Endothelial cell of umbilical vein (primary cell): ENCODE results near the gene ZZZ3. TPM values are rescaled to one million over a fixed set of nuclear protein-coding genes. Genes with fewer than 3 reads are reported as not detected.

Experiments
- BruUV-seq: library from RNA; stranded (reverse); fragments of 400-500 nt; replicated peaks from 2 replicates; lab custom pipeline; 2021; lab: Mats Ljungman, UMichigan
- CTCF ChIA-PET: fragments of 300-600, 350-600 bp; sonication (Branson Sonifier 250); formaldehyde crosslinking; loops from one replicate; lab custom pipeline; 2021; ENCODE audit warnings: antibody characterized with exemption, inconsistent platforms; lab: Charles Lee
- POLR2A ChIA-PET: fragments of 300-600, 350-600 bp; sonication (Branson Sonifier 250); formaldehyde crosslinking; loops from one replicate; lab custom pipeline; 2021; ENCODE audit warnings: antibody characterized with exemption, inconsistent platforms; lab: Charles Lee
- DNase-seq: peaks from one replicate; pipeline ENCODE4 v3.0.0-alpha.2; 2011; ENCODE audit warnings: low read depth, low spot score
- FAIRE-seq: peaks from 2 replicates; lab custom pipeline; 2011; peaks lifted over from hg19 to GRCh38; lab: Jason Lieb, UNC
- H2AFZ ChIP-seq: 2 replicates; pipeline ENCODE4 v1.6.0; 2012; ENCODE audit warnings: low read depth, low read length, control low read depth, inconsistent platforms
- H3K27ac ChIP-seq: 2 replicates; pipeline ENCODE4 v1.5.1; 2011; ENCODE audit warnings: low read depth, mild to moderate bottlenecking, control low read depth, low read length, moderate library complexity; ENCODE audit not compliant: insufficient read depth
- H3K27me3 ChIP-seq, 2 experiments: 2 replicates each; pipeline versions ENCODE4 v1.6.0 to v1.6.1; 2011; ENCODE audit warnings: low read length in 2 of 2, mixed read lengths in 1 of 2; ENCODE audit not compliant: control insufficient read depth in 2 of 2, insufficient read depth in 2 of 2
- H3K36me3 ChIP-seq, 2 experiments: 2 replicates in 1 of 2; 3 replicates in 1 of 2; pipeline ENCODE4 v1.5.1; 2011; ENCODE audit warnings: low read length in 2 of 2, mild to moderate bottlenecking in 1 of 2, moderate library complexity in 1 of 2; ENCODE audit not compliant: control insufficient read depth in 2 of 2, insufficient read depth in 2 of 2; ENCODE audit errors: extremely low read depth in 1 of 2
- H3K4me1 ChIP-seq: 3 replicates; pipeline ENCODE4 v1.5.1; 2011; ENCODE audit warnings: mild to moderate bottlenecking, low read length; ENCODE audit not compliant: control insufficient read depth, insufficient read depth; ENCODE audit errors: extremely low read depth
- H3K4me2 ChIP-seq: 2 replicates; pipeline ENCODE4 v1.6.1; 2011; ENCODE audit warnings: low read length, control low read depth, mixed read lengths; ENCODE audit not compliant: insufficient read depth
- H3K4me3 ChIP-seq, 3 experiments: fragments of 200-600 bp in 1 of 3; sonication (generic), shearing (Covaris generic) in 1 of 3; replicated peaks in 1 of 3; 2 replicates each; pipeline ENCODE4 v1.5.1; 2011 to 2016; ENCODE audit warnings: control low read depth in 3 of 3, low read length in 3 of 3, mild to moderate bottlenecking in 2 of 3, inconsistent platforms in 1 of 3, low read depth in 1 of 3, moderate library complexity in 1 of 3; ENCODE audit not compliant: insufficient read depth in 1 of 3
- H3K79me2 ChIP-seq: 2 replicates; pipeline ENCODE4 v1.6.0; 2012; ENCODE audit warnings: low read length, inconsistent platforms; ENCODE audit not compliant: control insufficient read depth, insufficient read depth
- H3K9ac ChIP-seq: replicated peaks from 2 replicates; pipeline ENCODE3; 2011; ENCODE audit warnings: low read length, control low read depth; ENCODE audit not compliant: insufficient read depth; ENCODE audit errors: extremely low read depth
- H3K9me1 ChIP-seq: replicated peaks from 3 replicates; pipeline ENCODE4 v1.6.0; 2011; ENCODE audit warnings: mild to moderate bottlenecking, low read length; ENCODE audit not compliant: control insufficient read depth, insufficient read depth; ENCODE audit errors: extremely low read depth
- H3K9me3 ChIP-seq: replicated peaks from 2 replicates; pipeline ENCODE4 v1.5.1; 2012; ENCODE audit warnings: low read length, inconsistent platforms; ENCODE audit not compliant: control insufficient read depth, insufficient read depth
- H4K20me1 ChIP-seq: replicated peaks from 2 replicates; pipeline ENCODE3; 2011; ENCODE audit warnings: mild to moderate bottlenecking, low read length; ENCODE audit not compliant: control insufficient read depth, insufficient read depth; ENCODE audit errors: extremely low read depth
- CTCF ChIP-seq, 2 donors: IDR thresholded peaks; 1 replicate in 1 of 2; 2 replicates in 1 of 2; pipeline ENCODE4 v1.5.1; 2011; ENCODE audit warnings: low read length in 2 of 2, mild to moderate bottlenecking in 2 of 2, moderate library complexity in 2 of 2, control low read depth in 1 of 2, inconsistent platforms in 1 of 2, low read depth in 1 of 2; ENCODE audit not compliant: insufficient read depth in 1 of 2; ENCODE audit errors: extremely low read depth in 1 of 2
- EZH2 ChIP-seq: IDR thresholded peaks from 2 replicates; pipeline ENCODE4 v1.6.1; 2012; ENCODE audit warnings: borderline replicate concordance, low read depth, mild to moderate bottlenecking, moderate library complexity, low read length, inconsistent platforms; ENCODE audit not compliant: severe bottlenecking
- FOS ChIP-seq: IDR thresholded peaks from 2 replicates; pipeline ENCODE4 v1.6.1; 2011; ENCODE audit warnings: mild to moderate bottlenecking, low read length, moderate library complexity, borderline replicate concordance; ENCODE audit not compliant: insufficient read depth
- GATA2 ChIP-seq: IDR thresholded peaks from 2 replicates; pipeline ENCODE4 v1.7.0; 2011; ENCODE audit warnings: low read depth, mild to moderate bottlenecking, moderate library complexity, mixed read lengths, low read length; ENCODE audit not compliant: insufficient read length, insufficient read depth
- JUN ChIP-seq: IDR thresholded peaks from 2 replicates; pipeline ENCODE4 v1.6.1; 2011; ENCODE audit warnings: borderline replicate concordance, low read depth; ENCODE audit not compliant: insufficient read length, insufficient read depth
- MYC ChIP-seq: IDR thresholded peaks from one replicate; pipeline ENCODE4 v1.6.1; 2011; ENCODE audit warnings: mild to moderate bottlenecking, low read depth, low read length
- POLR2A ChIP-seq: IDR thresholded peaks from 2 replicates; pipeline ENCODE4 v1.6.1; 2012; ENCODE audit warnings: low read depth, mild to moderate bottlenecking, control low read depth, low read length
- POLR2AphosphoS5 ChIP-seq: IDR thresholded peaks from 2 replicates; pipeline ENCODE4 v1.6.1; 2012; ENCODE audit warnings: low read depth, mild to moderate bottlenecking, control low read depth, low read length, moderate library complexity; ENCODE audit not compliant: insufficient read depth
- dilution Hi-C: fragments of 300-500 bp; cut with MboI; formaldehyde crosslinking; loops from one replicate; pipeline ENCODE4 v1.15.0; 2019; ENCODE audit warnings: low sequenced_read_pairs; ENCODE audit not compliant: extremely low pct_ligation_motif_present
- intact Hi-C: fragments of 100-400 bp; cut with micrococcal nuclease; formaldehyde crosslinking; loops from one replicate; pipeline ENCODE4 v1.10.0; 2022
- polyA plus RNA-seq, 4 experiments: library from polyadenylated mRNA; depleted of rRNA in 3 of 4; stranded (reverse) in 3 of 4; unstranded in 1 of 4; fragments of >200 nt; gene quantifications; 2 replicates each; pipeline versions ENCODE4 v1.2.1 to v1.2.3, GENCODE V29; 2011 to 2012; ENCODE audit warnings: missing spikeins in 1 of 4
- total RNA-seq: library from RNA; stranded (reverse); gene quantifications from 2 replicates; pipeline ENCODE4 v1.2.3, GENCODE V29; 2021
- TF ChIP-seq, protein P1 (sequence below): IDR thresholded peaks from 2 replicates; pipeline ENCODE4 v1.6.1; 2011; ENCODE audit not compliant: insufficient read depth, insufficient read length

Gene ZZZ3
- total and polyA plus RNA-seq, 2 donors (not counting 3 experiments of a cell fraction or from before 2014, with no cell fraction given): 13.1 to 54.3 TPM

GRCh38 chr1:77673030-77673429 lies 9.4 kb downstream of the ZZZ3 start:
- Histone ChIP-seq H2AFZ (no peak overlapping the region), H3K4me1 (peaks cover 4% of the 10 kb centered on the region), H3K9me1 (peaks cover 2% of the 10 kb centered on the region), H4K20me1 (peaks cover 10% of the 10 kb centered on the region), H3K9me3 (no peaks in the 10 kb centered on the region), H3K4me2 (no peak overlapping the region), H3K9ac (no peak overlapping the region), H3K4me3 (no peak overlapping the region), H3K36me3 (no peaks in the 10 kb centered on the region), H3K79me2 (peaks cover 100% of the 10 kb centered on the region), H3K27ac (no peak overlapping the region), H3K27me3 (no peaks in the 10 kb centered on the region)
- BruUV-seq: no TSS peak
- CTCF ChIA-PET: no interaction called here
- TF ChIP-seq, protein P1, sequence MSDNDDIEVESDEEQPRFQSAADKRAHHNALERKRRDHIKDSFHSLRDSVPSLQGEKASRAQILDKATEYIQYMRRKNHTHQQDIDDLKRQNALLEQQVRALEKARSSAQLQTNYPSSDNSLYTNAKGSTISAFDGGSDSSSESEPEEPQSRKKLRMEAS: no peak
- TF ChIP-seq POLR2A (no peak), JUN (no peak), POLR2AphosphoS5 (no peak), MYC (no peak), FOS (no peak), EZH2 (no peak), CTCF (IDR thresholded peaks at IDR 0.05; ENCODE audit: extremely low read depth in 1 of 2, insufficient read depth in 1 of 2, low read depth in 1 of 2, low read length in 2 of 2) (no peak), GATA2 (no peak)
- POLR2A ChIA-PET: no interaction called here
- FAIRE-seq (no peak), DNase-seq (no peak)
- intact Hi-C loops (no loop called here), dilution Hi-C loops (no loop called here)
